HEK293 (cell line): ENCODE data around the gene DOCK9.

Source experiments
- KLF9 ChIP-seq: fragments of 450-650 bp; formaldehyde crosslinking; IDR thresholded peaks from 2 replicates; pipeline ENCODE4 v1.5.1; 2016; ENCODE audit warnings: missing biosample characterization, missing genetic modification characterization, low read depth
- MEIS1 ChIP-seq: sonication (generic); formaldehyde crosslinking; IDR thresholded peaks from 2 replicates; pipeline ENCODE4 v1.8.1; 2022; ENCODE audit warnings: missing genetic modification reagents, mild to moderate bottlenecking, borderline replicate concordance
- REPIN1 ChIP-seq: fragments of 450-650 bp; formaldehyde crosslinking; IDR thresholded peaks from 2 replicates; pipeline ENCODE4 v1.5.1; 2017; ENCODE audit warnings: missing biosample characterization, missing genetic modification characterization, low read depth
- SETDB1 ChIP-seq: IDR thresholded peaks from one replicate; pipeline ENCODE4 v1.6.1; 2017; ENCODE audit warnings: mild to moderate bottlenecking, low read length, moderate library complexity, mixed read lengths; ENCODE audit not compliant: insufficient read length
- SP2 ChIP-seq: fragments of 450-650 bp; formaldehyde crosslinking; IDR thresholded peaks from 2 replicates; pipeline ENCODE4 v1.5.1; 2016; ENCODE audit warnings: missing biosample characterization, missing genetic modification characterization
- YY1 ChIP-seq: fragments of 450-650 bp; formaldehyde crosslinking; IDR thresholded peaks from 2 replicates; pipeline ENCODE4 v1.5.1; 2018; ENCODE audit warnings: missing biosample characterization, missing genetic modification characterization
- ZBTB1 ChIP-seq: fragments of 450-650 bp; formaldehyde crosslinking; IDR thresholded peaks from 2 replicates; pipeline ENCODE4 v1.5.1; 2016; ENCODE audit warnings: missing biosample characterization, missing genetic modification characterization
- ZFHX2 ChIP-seq: fragments of 450-650 bp; formaldehyde crosslinking; conservative IDR thresholded peaks from 2 replicates; pipeline ENCODE4 v1.5.1; 2016; ENCODE audit warnings: missing biosample characterization, missing genetic modification characterization
- ZNF266 ChIP-seq: fragments of 450-650 bp; formaldehyde crosslinking; IDR thresholded peaks from 2 replicates; pipeline ENCODE4 v1.5.1; 2016; ENCODE audit warnings: missing biosample characterization, missing genetic modification characterization, low read depth
- TF ChIP-seq, protein P1 (sequence below): fragments of 450-650 bp; formaldehyde crosslinking; IDR thresholded peaks from 2 replicates; pipeline ENCODE4 v1.5.1; 2016; ENCODE audit warnings: missing biosample characterization, missing genetic modification characterization
- TF ChIP-seq, protein P2 (sequence below): fragments of 450-650 bp; formaldehyde crosslinking; IDR thresholded peaks from 2 replicates; pipeline ENCODE4 v1.5.1; 2016; ENCODE audit warnings: missing biosample characterization, missing genetic modification characterization

DNA sequence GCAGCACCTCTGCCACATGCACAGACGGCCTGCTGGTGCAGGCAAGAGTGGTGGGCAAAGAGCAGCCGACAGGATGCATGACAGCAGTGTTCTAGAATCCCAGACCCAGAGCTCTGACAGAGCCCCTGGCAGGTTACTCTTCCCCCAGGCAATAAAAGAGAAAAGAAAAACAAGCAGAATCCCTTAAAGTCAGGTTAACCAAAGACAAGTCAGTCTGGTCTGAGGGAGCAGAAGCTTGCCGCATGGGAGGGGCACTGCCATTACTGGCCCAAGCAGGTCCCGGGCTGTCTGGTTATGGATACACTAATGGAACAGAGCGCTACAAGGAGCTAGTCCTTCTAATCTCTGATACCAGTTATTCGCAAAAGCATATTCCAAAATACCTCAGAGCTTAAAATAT, 36.1 kb upstream of the DOCK9 start:
- TF ChIP-seq YY1 (tag by site-specific recombination) = no peak
- TF ChIP-seq ZBTB1 (tag by site-specific recombination) = no peak
- TF ChIP-seq, protein P1, sequence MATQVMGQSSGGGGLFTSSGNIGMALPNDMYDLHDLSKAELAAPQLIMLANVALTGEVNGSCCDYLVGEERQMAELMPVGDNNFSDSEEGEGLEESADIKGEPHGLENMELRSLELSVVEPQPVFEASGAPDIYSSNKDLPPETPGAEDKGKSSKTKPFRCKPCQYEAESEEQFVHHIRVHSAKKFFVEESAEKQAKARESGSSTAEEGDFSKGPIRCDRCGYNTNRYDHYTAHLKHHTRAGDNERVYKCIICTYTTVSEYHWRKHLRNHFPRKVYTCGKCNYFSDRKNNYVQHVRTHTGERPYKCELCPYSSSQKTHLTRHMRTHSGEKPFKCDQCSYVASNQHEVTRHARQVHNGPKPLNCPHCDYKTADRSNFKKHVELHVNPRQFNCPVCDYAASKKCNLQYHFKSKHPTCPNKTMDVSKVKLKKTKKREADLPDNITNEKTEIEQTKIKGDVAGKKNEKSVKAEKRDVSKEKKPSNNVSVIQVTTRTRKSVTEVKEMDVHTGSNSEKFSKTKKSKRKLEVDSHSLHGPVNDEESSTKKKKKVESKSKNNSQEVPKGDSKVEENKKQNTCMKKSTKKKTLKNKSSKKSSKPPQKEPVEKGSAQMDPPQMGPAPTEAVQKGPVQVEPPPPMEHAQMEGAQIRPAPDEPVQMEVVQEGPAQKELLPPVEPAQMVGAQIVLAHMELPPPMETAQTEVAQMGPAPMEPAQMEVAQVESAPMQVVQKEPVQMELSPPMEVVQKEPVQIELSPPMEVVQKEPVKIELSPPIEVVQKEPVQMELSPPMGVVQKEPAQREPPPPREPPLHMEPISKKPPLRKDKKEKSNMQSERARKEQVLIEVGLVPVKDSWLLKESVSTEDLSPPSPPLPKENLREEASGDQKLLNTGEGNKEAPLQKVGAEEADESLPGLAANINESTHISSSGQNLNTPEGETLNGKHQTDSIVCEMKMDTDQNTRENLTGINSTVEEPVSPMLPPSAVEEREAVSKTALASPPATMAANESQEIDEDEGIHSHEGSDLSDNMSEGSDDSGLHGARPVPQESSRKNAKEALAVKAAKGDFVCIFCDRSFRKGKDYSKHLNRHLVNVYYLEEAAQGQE (tag by site-specific recombination) = no peak
- TF ChIP-seq SP2 (tag by site-specific recombination) = no peak
- TF ChIP-seq, protein P2, sequence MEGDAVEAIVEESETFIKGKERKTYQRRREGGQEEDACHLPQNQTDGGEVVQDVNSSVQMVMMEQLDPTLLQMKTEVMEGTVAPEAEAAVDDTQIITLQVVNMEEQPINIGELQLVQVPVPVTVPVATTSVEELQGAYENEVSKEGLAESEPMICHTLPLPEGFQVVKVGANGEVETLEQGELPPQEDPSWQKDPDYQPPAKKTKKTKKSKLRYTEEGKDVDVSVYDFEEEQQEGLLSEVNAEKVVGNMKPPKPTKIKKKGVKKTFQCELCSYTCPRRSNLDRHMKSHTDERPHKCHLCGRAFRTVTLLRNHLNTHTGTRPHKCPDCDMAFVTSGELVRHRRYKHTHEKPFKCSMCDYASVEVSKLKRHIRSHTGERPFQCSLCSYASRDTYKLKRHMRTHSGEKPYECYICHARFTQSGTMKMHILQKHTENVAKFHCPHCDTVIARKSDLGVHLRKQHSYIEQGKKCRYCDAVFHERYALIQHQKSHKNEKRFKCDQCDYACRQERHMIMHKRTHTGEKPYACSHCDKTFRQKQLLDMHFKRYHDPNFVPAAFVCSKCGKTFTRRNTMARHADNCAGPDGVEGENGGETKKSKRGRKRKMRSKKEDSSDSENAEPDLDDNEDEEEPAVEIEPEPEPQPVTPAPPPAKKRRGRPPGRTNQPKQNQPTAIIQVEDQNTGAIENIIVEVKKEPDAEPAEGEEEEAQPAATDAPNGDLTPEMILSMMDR (tag by site-specific recombination) = no peak
- no peak for TF ChIP-seq MEIS1 (CRISPR knock-in tag)
- no peak for TF ChIP-seq REPIN1
- TF ChIP-seq ZFHX2 = no peak
- no peak for TF ChIP-seq ZNF266 (tag by site-specific recombination)
- TF ChIP-seq SETDB1 = no peak
- no peak for TF ChIP-seq KLF9 (tag by site-specific recombination)
